Right lobe of liver (tissue), 4 donors: ENCODE measurements around the gene MCC.

ENCODE experiments used
- CTCF ChIP-seq, 4 donors: fragments of 200-600 bp in 3 of 4; fragments of 450-650 bp in 1 of 4; IDR thresholded peaks; one replicate each; pipeline versions ENCODE4 v1.5.1 to v1.8.0; 2016 to 2022; ENCODE audit warnings: antibody characterized with exemption in 4 of 4, mild to moderate bottlenecking in 2 of 4
- POLR2A ChIP-seq: fragments of 450-650 bp; IDR thresholded peaks from one replicate; pipeline ENCODE4 v1.6.1; 2017; ENCODE audit warnings: antibody characterized with exemption, mild to moderate bottlenecking
- donor health status: DM: no; HTN: no; CAD: no.
- donor health status: DM: no; HTN: no; CAD: no.
- donor health status: DM: no; HTN: yes; CAD: no.

- TF ChIP-seq CTCF (IDR thresholded peaks at IDR 0.05) = no peak
- TF ChIP-seq POLR2A = no peak
These were observed 422.6 kb downstream of the MCC start for GRCh38 chr5:113065626-113066025.
